Measurements from ENCODE around the gene CCND2. TPM values are rescaled to one million over a fixed set of nuclear protein-coding genes. Genes with fewer than 3 reads are reported as not detected.

The CCND2 gene
- total and polyA plus RNA-seq, 2 experiments from 2014 or later = 75.6 to 224 TPM

- no peaks in the 10 kb centered on the region for H3K36me3 ChIP-seq (ENCODE audit: insufficient read depth)
- H3F3A ChIP-seq (replicated peaks; ENCODE audit: low read depth) = peaks cover 4% of the 10 kb centered on the region
- peak overlapping the region; percentile 11; the same call in 1 of the 2 replicates for H3K4me2 ChIP-seq
- Mint-ChIP-seq H3K4me3 (no peak overlapping the region; the same call in 2 of the 3 replicates), H3K36me3 (ENCODE audit: low read depth) (no peaks in the 10 kb centered on the region), H3K4me1 (peaks cover 13% of the 10 kb centered on the region), H3K27ac (no peak overlapping the region), H3K9me3 (no peaks in the 10 kb centered on the region), H3K27me3 (ENCODE audit: insufficient read depth, low read depth, poor library complexity) (peaks cover 22% of the 10 kb centered on the region)
- H3K9me2 ChIP-seq (ENCODE audit: insufficient read depth) = no peaks in the 10 kb centered on the region
- ATAC-seq = no peak
- H3K27ac ChIP-seq (ENCODE audit: low read depth) = no peak overlapping the region
- no peak overlapping the region for H3K4me3 ChIP-seq
- H2AFZ ChIP-seq = no peak overlapping the region
- TF ChIP-seq STAT1 (IDR thresholded peaks at IDR 0.05; ENCODE audit: unreplicated experiment) = no peak
- no peak for TF ChIP-seq JUNB (IDR thresholded peaks at IDR 0.05; ENCODE audit: unreplicated experiment)
- no peak for TF ChIP-seq EZH2 (IDR thresholded peaks at IDR 0.05; ENCODE audit: low read depth, unreplicated experiment)
- TF ChIP-seq, protein P1, sequence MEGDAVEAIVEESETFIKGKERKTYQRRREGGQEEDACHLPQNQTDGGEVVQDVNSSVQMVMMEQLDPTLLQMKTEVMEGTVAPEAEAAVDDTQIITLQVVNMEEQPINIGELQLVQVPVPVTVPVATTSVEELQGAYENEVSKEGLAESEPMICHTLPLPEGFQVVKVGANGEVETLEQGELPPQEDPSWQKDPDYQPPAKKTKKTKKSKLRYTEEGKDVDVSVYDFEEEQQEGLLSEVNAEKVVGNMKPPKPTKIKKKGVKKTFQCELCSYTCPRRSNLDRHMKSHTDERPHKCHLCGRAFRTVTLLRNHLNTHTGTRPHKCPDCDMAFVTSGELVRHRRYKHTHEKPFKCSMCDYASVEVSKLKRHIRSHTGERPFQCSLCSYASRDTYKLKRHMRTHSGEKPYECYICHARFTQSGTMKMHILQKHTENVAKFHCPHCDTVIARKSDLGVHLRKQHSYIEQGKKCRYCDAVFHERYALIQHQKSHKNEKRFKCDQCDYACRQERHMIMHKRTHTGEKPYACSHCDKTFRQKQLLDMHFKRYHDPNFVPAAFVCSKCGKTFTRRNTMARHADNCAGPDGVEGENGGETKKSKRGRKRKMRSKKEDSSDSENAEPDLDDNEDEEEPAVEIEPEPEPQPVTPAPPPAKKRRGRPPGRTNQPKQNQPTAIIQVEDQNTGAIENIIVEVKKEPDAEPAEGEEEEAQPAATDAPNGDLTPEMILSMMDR (conservative IDR thresholded peaks at IDR 0.05; ENCODE audit: low read depth in 2 of 2) = no peak
- no peak for TF ChIP-seq ETS1 (IDR thresholded peaks at IDR 0.05)
- TF ChIP-seq CREB1 (CRISPR knock-in tag; IDR thresholded peaks at IDR 0.05; ENCODE audit: low read depth) = no peak
- TF ChIP-seq ZNF462 (CRISPR knock-in tag; IDR thresholded peaks at IDR 0.05) = no peak
- no peak for TF ChIP-seq POLR2AphosphoS5 (IDR thresholded peaks at IDR 0.05; ENCODE audit: low read depth)
- TF ChIP-seq, protein P2, sequence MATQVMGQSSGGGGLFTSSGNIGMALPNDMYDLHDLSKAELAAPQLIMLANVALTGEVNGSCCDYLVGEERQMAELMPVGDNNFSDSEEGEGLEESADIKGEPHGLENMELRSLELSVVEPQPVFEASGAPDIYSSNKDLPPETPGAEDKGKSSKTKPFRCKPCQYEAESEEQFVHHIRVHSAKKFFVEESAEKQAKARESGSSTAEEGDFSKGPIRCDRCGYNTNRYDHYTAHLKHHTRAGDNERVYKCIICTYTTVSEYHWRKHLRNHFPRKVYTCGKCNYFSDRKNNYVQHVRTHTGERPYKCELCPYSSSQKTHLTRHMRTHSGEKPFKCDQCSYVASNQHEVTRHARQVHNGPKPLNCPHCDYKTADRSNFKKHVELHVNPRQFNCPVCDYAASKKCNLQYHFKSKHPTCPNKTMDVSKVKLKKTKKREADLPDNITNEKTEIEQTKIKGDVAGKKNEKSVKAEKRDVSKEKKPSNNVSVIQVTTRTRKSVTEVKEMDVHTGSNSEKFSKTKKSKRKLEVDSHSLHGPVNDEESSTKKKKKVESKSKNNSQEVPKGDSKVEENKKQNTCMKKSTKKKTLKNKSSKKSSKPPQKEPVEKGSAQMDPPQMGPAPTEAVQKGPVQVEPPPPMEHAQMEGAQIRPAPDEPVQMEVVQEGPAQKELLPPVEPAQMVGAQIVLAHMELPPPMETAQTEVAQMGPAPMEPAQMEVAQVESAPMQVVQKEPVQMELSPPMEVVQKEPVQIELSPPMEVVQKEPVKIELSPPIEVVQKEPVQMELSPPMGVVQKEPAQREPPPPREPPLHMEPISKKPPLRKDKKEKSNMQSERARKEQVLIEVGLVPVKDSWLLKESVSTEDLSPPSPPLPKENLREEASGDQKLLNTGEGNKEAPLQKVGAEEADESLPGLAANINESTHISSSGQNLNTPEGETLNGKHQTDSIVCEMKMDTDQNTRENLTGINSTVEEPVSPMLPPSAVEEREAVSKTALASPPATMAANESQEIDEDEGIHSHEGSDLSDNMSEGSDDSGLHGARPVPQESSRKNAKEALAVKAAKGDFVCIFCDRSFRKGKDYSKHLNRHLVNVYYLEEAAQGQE (IDR thresholded peaks at IDR 0.05; ENCODE audit: unreplicated experiment) = no peak
- TF ChIP-seq NANOG (IDR thresholded peaks at IDR 0.05; ENCODE audit: borderline replicate concordance) = no peak
- no peak for TF ChIP-seq ZNF114 (CRISPR knock-in tag; IDR thresholded peaks at IDR 0.05)
- DNase-seq (ENCODE audit: low spot score) = no peak
- peaks cover 31% of the 10 kb centered on the region for H3K27me3 ChIP-seq (ENCODE audit: insufficient read depth)
- no peaks in the 10 kb centered on the region for H4K20me1 ChIP-seq (replicated peaks; ENCODE audit: insufficient read depth)
- H3K4me1 ChIP-seq (ENCODE audit: insufficient read depth) = peaks cover 22% of the 10 kb centered on the region
- no peaks in the 10 kb centered on the region for H3K79me2 ChIP-seq (replicated peaks; ENCODE audit: insufficient read depth)
Observed at GRCh38 chr12:4266990-4267389, 6.6 kb upstream of the CCND2 start.
